Tibial nerve (tissue), 3 donors: ENCODE results near the gene NSUN2.

Experiments used
- POLR2A ChIP-seq, 2 donors: fragments of 450-650 bp; IDR thresholded peaks; one replicate each; pipeline ENCODE4 v1.6.1; 2017; ENCODE audit warnings: antibody characterized with exemption in 2 of 2, mild to moderate bottlenecking in 2 of 2, moderate library complexity in 2 of 2
- TF ChIP-seq, protein P1 (sequence below), 5 experiments: fragments of 200-600 bp in 3 of 5; fragments of 450-650 bp in 2 of 5; sonication (generic) in 3 of 5; IDR thresholded peaks; one replicate each; pipeline ENCODE4 v1.5.1; 2016 to 2019; ENCODE audit warnings: antibody characterized with exemption in 5 of 5, mild to moderate bottlenecking in 3 of 5, moderate library complexity in 2 of 5

DNA sequence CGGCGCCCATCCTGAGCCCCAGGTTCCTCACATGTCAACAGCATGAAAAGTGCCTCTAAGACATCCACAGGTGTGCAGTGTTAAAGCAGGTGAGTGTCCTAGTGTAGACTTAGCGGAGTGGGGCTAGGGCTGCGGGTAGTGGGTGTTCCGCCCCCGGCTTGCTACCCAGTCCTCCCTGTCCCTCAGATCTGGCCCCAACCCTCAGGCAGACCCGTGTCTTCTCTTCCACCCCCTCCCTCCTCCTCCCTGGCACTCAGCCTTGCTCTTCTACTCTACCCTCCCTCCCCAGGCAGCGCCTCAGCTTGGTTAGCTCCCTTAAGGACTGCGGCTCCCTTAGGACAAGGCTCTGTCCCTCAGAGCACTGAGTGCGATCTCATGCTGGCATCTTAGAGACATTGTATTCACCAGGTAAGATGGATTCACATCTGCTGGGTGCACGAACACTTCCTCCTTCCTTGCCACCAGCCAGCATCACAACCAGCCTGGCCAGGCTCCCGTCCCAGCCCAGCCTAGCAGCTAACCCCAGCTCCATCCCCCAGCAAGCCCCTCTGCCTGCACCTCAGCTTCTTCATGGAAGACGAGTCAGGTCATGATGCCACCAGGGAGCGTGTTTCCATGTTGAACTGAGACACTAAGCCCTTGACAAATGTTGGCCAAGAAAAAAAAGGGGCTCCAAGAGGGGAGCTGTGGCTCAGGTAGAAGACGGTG, 46.8 kb downstream of the NSUN2 start:
- TF ChIP-seq, protein P1, sequence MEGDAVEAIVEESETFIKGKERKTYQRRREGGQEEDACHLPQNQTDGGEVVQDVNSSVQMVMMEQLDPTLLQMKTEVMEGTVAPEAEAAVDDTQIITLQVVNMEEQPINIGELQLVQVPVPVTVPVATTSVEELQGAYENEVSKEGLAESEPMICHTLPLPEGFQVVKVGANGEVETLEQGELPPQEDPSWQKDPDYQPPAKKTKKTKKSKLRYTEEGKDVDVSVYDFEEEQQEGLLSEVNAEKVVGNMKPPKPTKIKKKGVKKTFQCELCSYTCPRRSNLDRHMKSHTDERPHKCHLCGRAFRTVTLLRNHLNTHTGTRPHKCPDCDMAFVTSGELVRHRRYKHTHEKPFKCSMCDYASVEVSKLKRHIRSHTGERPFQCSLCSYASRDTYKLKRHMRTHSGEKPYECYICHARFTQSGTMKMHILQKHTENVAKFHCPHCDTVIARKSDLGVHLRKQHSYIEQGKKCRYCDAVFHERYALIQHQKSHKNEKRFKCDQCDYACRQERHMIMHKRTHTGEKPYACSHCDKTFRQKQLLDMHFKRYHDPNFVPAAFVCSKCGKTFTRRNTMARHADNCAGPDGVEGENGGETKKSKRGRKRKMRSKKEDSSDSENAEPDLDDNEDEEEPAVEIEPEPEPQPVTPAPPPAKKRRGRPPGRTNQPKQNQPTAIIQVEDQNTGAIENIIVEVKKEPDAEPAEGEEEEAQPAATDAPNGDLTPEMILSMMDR (IDR thresholded peaks at IDR 0.05): no peak
- no peak for TF ChIP-seq POLR2A (IDR thresholded peaks at IDR 0.05)
